HepG2 (cell line): ENCODE results near the gene SPOP. TPM values are rescaled to one million over a fixed set of nuclear protein-coding genes. Genes with fewer than 3 reads are reported as not detected.

ENCODE experiments used
- CCAR2 ChIP-seq: fragments of 200-400 bp; formaldehyde crosslinking; optimal IDR thresholded peaks from 2 replicates; pipeline ENCODE3; 2018; ENCODE audit warnings: low read depth, mild to moderate bottlenecking, low read length, moderate library complexity
- CREB1 ChIP-seq, 2 experiments: fragments of 450-650 bp in 1 of 2; IDR thresholded peaks; 2 replicates each; pipeline ENCODE4 v1.6.1; 2016 to 2017; ENCODE audit warnings: control low read depth in 1 of 2, mild to moderate bottlenecking in 1 of 2, missing compliant biosample characterization in 1 of 2, missing genetic modification characterization in 1 of 2
- FOSL1 ChIP-seq: sonication (generic); formaldehyde crosslinking; IDR thresholded peaks from 2 replicates; pipeline ENCODE4 v1.9.0; 2021; ENCODE audit warnings: missing genetic modification reagents, borderline replicate concordance
- HDAC2 ChIP-seq: sonication (generic); formaldehyde crosslinking; IDR thresholded peaks from 2 replicates; pipeline ENCODE4 v1.4.0; 2020; ENCODE audit warnings: missing genetic modification reagents
- HOXA5 ChIP-seq: sonication (generic); formaldehyde crosslinking; IDR thresholded peaks from 2 replicates; pipeline ENCODE4 v1.4.0; 2020; ENCODE audit warnings: missing genetic modification reagents
- MXD4 ChIP-seq: IDR thresholded peaks from 2 replicates; pipeline ENCODE4 v1.6.1; 2016; ENCODE audit warnings: mild to moderate bottlenecking, missing biosample characterization, missing genetic modification reagents
- NFYB ChIP-seq: sonication (generic); formaldehyde crosslinking; IDR thresholded peaks from 2 replicates; pipeline ENCODE4 v1.4.0; 2020; ENCODE audit warnings: missing genetic modification reagents
- TBP ChIP-seq: sonication (generic); formaldehyde crosslinking; IDR thresholded peaks from 2 replicates; pipeline ENCODE4 v1.5.0; 2020; ENCODE audit warnings: missing genetic modification reagents
- TSC22D2 ChIP-seq: sonication (generic); formaldehyde crosslinking; IDR thresholded peaks from 2 replicates; pipeline ENCODE4 v1.5.1; 2020; ENCODE audit warnings: missing genetic modification reagents, mild to moderate bottlenecking, borderline replicate concordance
- ZBTB3 ChIP-seq: sonication (generic); formaldehyde crosslinking; IDR thresholded peaks from 2 replicates; pipeline ENCODE4 v1.4.0; 2020; ENCODE audit warnings: low read depth, mild to moderate bottlenecking, moderate library complexity, missing genetic modification reagents, borderline replicate concordance
- ZFP36L2 ChIP-seq: sonication (generic); formaldehyde crosslinking; IDR thresholded peaks from 2 replicates; pipeline ENCODE4 v1.4.0; 2020; ENCODE audit warnings: missing genetic modification reagents
- ZNF143 ChIP-seq: sonication (generic); formaldehyde crosslinking; IDR thresholded peaks from 2 replicates; pipeline ENCODE4 v1.4.0; 2020; ENCODE audit warnings: missing genetic modification reagents
- ZNF33A ChIP-seq: sonication (generic); formaldehyde crosslinking; IDR thresholded peaks from 2 replicates; pipeline ENCODE4 v1.5.1; 2020; ENCODE audit warnings: missing genetic modification reagents, mild to moderate bottlenecking, moderate library complexity, borderline replicate concordance
- ZNF354B ChIP-seq: sonication (generic); formaldehyde crosslinking; IDR thresholded peaks from 2 replicates; pipeline ENCODE4 v1.8.0; 2022; ENCODE audit warnings: mild to moderate bottlenecking, missing genetic modification reagents
- ZNF672 ChIP-seq: sonication (generic); formaldehyde crosslinking; IDR thresholded peaks from 2 replicates; pipeline ENCODE4 v1.8.1; 2022; ENCODE audit warnings: missing genetic modification reagents
- ZXDC ChIP-seq: sonication (generic); formaldehyde crosslinking; IDR thresholded peaks from 2 replicates; pipeline ENCODE4 v1.5.0; 2020; ENCODE audit warnings: mild to moderate bottlenecking, missing genetic modification reagents
- polyA plus RNA-seq, 8 experiments: library from polyadenylated mRNA; depleted of rRNA in 3 of 8; stranded (reverse) in 7 of 8; unstranded in 1 of 8; fragments of >200 nt; fragmentation: Illumina TruSeq in 4 of 8; extraction: Trizol in 4 of 8; gene quantifications; 2 replicates each; pipeline versions ENCODE4 v1.2.1 to v1.2.3, GENCODE V29; 2011 to 2016; ENCODE audit warnings: low read depth in 4 of 8, missing spikeins in 1 of 8, mixed read lengths in 1 of 8; ENCODE audit not compliant: insufficient read depth in 1 of 8
- total RNA-seq, 5 experiments: library from RNA; depleted of rRNA; stranded (reverse); fragments of >200 nt; fragmentation: Illumina TruSeq; extraction: Trizol; gene quantifications; 2 replicates each; pipeline ENCODE4 v1.2.3, GENCODE V29; 2016; ENCODE audit warnings: low read depth in 1 of 5
- TF ChIP-seq, protein P1 (sequence below): sonication (generic); formaldehyde crosslinking; IDR thresholded peaks from 2 replicates; pipeline ENCODE4 v1.8.1; 2023; ENCODE audit warnings: mild to moderate bottlenecking, missing genetic modification reagents
- TF ChIP-seq, protein P2 (sequence below): sonication (generic); formaldehyde crosslinking; IDR thresholded peaks from 2 replicates; pipeline ENCODE4 v1.5.1; 2020; ENCODE audit warnings: missing genetic modification reagents, mild to moderate bottlenecking, borderline replicate concordance
- TF ChIP-seq, protein P3 (sequence below): sonication (generic); formaldehyde crosslinking; IDR thresholded peaks from 2 replicates; pipeline ENCODE4 v1.8.1; 2023; ENCODE audit warnings: missing genetic modification reagents, inconsistent platforms, borderline replicate concordance
- TF ChIP-seq, protein P4 (sequence below): sonication (generic); formaldehyde crosslinking; IDR thresholded peaks from 2 replicates; pipeline ENCODE4 v1.5.0; 2020; ENCODE audit warnings: missing genetic modification reagents, mild to moderate bottlenecking, borderline replicate concordance

The SPOP gene
- total and polyA plus RNA-seq, 2 of the 13 experiments (the other 11 are each of a cell fraction or from before 2014, with no cell fraction given), result 52.8 to 60.8 TPM

GRCh38 chr17:49677134-49677932 lies 564 bp downstream of the SPOP start (continued):
- TF ChIP-seq, protein P1, sequence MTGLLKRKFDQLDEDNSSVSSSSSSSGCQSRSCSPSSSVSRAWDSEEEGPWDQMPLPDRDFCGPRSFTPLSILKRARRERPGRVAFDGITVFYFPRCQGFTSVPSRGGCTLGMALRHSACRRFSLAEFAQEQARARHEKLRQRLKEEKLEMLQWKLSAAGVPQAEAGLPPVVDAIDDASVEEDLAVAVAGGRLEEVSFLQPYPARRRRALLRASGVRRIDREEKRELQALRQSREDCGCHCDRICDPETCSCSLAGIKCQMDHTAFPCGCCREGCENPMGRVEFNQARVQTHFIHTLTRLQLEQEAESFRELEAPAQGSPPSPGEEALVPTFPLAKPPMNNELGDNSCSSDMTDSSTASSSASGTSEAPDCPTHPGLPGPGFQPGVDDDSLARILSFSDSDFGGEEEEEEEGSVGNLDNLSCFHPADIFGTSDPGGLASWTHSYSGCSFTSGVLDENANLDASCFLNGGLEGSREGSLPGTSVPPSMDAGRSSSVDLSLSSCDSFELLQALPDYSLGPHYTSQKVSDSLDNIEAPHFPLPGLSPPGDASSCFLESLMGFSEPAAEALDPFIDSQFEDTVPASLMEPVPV (CRISPR knock-in tag), result no peak
- TF ChIP-seq TSC22D2 (CRISPR knock-in tag) (0 out of 2 replicates have a peak, but pooled peaks have one; percentile 62), HOXA5 (CRISPR knock-in tag) (no peak), ZNF672 (CRISPR knock-in tag) (no peak), MXD4 (CRISPR knock-in tag) (no peak), CREB1 (IDR thresholded peaks at IDR 0.05) (no peak), CREB1 (CRISPR knock-in tag; IDR thresholded peaks at IDR 0.05) (no peak), TBP (CRISPR knock-in tag) (no peak), NFYB (CRISPR knock-in tag) (no peak; the same call in 1 of the 2 replicates), CCAR2 (no peak), ZNF354B (no peak), HDAC2 (CRISPR knock-in tag) (peak; percentile 60; the same call in 1 of the 2 replicates), ZNF143 (CRISPR knock-in tag) (no peak; the same call in 1 of the 2 replicates), ZFP36L2 (CRISPR knock-in tag) (no peak), ZXDC (CRISPR knock-in tag) (no peak), ZBTB3 (no peak), ZNF33A (CRISPR knock-in tag) (no peak), FOSL1 (CRISPR knock-in tag) (no peak)
- TF ChIP-seq, protein P2, sequence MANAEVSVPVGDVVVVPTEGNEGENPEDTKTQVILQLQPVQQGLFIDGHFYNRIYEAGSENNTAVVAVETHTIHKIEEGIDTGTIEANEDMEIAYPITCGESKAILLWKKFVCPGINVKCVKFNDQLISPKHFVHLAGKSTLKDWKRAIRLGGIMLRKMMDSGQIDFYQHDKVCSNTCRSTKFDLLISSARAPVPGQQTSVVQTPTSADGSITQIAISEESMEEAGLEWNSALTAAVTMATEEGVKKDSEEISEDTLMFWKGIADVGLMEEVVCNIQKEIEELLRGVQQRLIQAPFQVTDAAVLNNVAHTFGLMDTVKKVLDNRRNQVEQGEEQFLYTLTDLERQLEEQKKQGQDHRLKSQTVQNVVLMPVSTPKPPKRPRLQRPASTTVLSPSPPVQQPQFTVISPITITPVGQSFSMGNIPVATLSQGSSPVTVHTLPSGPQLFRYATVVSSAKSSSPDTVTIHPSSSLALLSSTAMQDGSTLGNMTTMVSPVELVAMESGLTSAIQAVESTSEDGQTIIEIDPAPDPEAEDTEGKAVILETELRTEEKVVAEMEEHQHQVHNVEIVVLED, result no peak
- TF ChIP-seq, protein P3, sequence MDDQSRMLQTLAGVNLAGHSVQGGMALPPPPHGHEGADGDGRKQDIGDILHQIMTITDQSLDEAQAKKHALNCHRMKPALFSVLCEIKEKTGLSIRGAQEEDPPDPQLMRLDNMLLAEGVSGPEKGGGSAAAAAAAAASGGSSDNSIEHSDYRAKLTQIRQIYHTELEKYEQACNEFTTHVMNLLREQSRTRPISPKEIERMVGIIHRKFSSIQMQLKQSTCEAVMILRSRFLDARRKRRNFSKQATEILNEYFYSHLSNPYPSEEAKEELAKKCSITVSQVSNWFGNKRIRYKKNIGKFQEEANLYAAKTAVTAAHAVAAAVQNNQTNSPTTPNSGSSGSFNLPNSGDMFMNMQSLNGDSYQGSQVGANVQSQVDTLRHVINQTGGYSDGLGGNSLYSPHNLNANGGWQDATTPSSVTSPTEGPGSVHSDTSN, result no peak; the same call in 1 of the 2 replicates
- TF ChIP-seq, protein P4, sequence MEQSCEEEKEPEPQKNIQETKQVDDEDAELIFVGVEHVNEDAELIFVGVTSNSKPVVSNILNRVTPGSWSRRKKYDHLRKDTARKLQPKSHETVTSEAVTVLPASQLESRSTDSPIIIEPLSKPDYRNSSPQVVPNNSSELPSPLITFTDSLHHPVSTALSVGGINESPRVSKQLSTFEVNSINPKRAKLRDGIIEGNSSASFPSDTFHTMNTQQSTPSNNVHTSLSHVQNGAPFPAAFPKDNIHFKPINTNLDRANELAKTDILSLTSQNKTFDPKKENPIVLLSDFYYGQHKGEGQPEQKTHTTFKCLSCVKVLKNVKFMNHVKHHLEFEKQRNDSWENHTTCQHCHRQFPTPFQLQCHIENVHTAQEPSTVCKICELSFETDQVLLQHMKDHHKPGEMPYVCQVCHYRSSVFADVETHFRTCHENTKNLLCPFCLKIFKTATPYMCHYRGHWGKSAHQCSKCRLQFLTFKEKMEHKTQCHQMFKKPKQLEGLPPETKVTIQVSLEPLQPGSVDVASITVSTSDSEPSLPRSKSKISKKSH (CRISPR knock-in tag), result no peak
